K562 (cell line): ENCODE results near the gene DTNBP1.

ENCODE experiments used
- CEBPB ChIP-seq: fragments of 450-650 bp; IDR thresholded peaks from 2 replicates; pipeline ENCODE4 v1.6.1; 2016; ENCODE audit warnings: missing genetic modification characterization, missing compliant biosample characterization
- EZH2 ChIP-seq: IDR thresholded peaks from 2 replicates; pipeline ENCODE4 v1.6.1; 2012; ENCODE audit warnings: low read depth, mild to moderate bottlenecking, inconsistent platforms, low read length, borderline replicate concordance

DNA sequence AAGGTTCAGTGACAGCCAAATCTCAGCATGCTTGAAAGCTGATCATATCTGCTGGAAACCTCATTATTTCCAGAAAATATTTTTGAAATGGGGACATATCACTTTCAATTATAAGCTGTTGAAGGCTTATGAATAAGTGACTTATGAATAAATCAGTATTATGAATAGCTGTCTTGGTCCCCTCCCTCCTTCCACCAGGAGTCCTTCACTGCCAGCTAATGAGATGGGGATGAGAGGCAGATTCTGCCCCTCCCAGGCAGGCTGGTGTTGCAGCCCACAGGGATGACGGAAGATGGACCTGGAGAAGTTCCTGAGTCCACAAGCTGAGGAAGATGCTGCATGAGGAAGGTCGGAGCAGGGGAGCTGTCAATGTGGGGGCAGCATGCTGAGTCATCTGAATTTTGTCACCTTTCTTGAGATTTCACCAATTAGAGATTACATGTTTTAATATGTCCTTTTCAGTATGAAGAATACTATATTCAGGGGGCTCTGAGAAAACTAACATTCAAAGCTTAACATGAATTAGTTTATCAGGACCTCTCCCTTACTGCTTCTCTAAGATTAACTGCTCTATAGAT lies 112.2 kb downstream of the DTNBP1 start:
- TF ChIP-seq EZH2 (no peak), CEBPB (no peak)
